Epithelial cell of prostate (primary cell): ENCODE measurements around the gene EPAS1.

Experiments used
- DNase-seq: peaks from one replicate; pipeline ENCODE4 v3.0.0-alpha.2; 2011; ENCODE audit warnings: low read depth, low spot score
- H3K27ac ChIP-seq: fragments of 450-650 bp; 2 replicates; pipeline ENCODE4 v1.5.1; 2017; ENCODE audit warnings: mild to moderate bottlenecking

Gene EPAS1

GRCh38 chr2:46421361-46421760 lies 124.2 kb downstream of the EPAS1 start:
- no peak for DNase-seq
- H3K27ac ChIP-seq, result no peak overlapping the region

GRCh38 chr2:46422717-46423394 lies 125.6 kb downstream of the EPAS1 start:
- H3K27ac ChIP-seq, result no peak overlapping the region
- DNase-seq, result no peak

GRCh38 chr2:46424937-46425336 lies 127.7 kb downstream of the EPAS1 start:
- no peak overlapping the region for H3K27ac ChIP-seq
- DNase-seq, result no peak

- DNase-seq, result no peak
- H3K27ac ChIP-seq, result no peak overlapping the region
Observed at GRCh38 chr2:46428911-46429436, 131.8 kb downstream of the EPAS1 start.

- DNase-seq, result no peak
- no peak overlapping the region for H3K27ac ChIP-seq
Observed at GRCh38 chr2:46430413-46430812, 133.2 kb downstream of the EPAS1 start.

GRCh38 chr2:46430992-46431391 lies 133.8 kb downstream of the EPAS1 start:
- no peak overlapping the region for H3K27ac ChIP-seq
- no peak for DNase-seq

GRCh38 chr2:46431481-46432235 lies 134.5 kb downstream of the EPAS1 start:
- DNase-seq, result no peak
- H3K27ac ChIP-seq, result no peak overlapping the region

- no peak for DNase-seq
- no peak overlapping the region for H3K27ac ChIP-seq
Observed at GRCh38 chr2:46434851-46435273, 137.7 kb downstream of the EPAS1 start.

GRCh38 chr2:46435353-46435752 lies 138.1 kb downstream of the EPAS1 start:
- DNase-seq, result no peak
- no peak overlapping the region for H3K27ac ChIP-seq

- H3K27ac ChIP-seq, result no peak overlapping the region
- no peak for DNase-seq
Observed at GRCh38 chr2:46435796-46436360, 138.7 kb downstream of the EPAS1 start.
